GM12878 (cell line): Measurements from ENCODE around the gene KLF8. TPM values are rescaled to one million over a fixed set of nuclear protein-coding genes. Genes with fewer than 3 reads are reported as not detected.

Experiments
- ATAC-seq: fragments of 200-7000 bp; cut with Tn5 transposase; 3 replicates; pipeline ENCODE4 v1.9.1; 2020; ENCODE audit warnings: mild to moderate bottlenecking, moderate library complexity
- BruUV-seq: library from RNA; stranded (reverse); fragments of 400-500 nt; replicated peaks from 2 replicates; lab custom pipeline; 2021; lab: Mats Ljungman, UMichigan
- CTCF ChIA-PET: fragments of 300-600 bp; sonication (Branson Sonifier 250); formaldehyde crosslinking; extraction: SDS; loops from one replicate; lab custom pipeline; 2021; ENCODE audit warnings: inconsistent platforms; lab: Yijun Ruan, JAX
- POLR2A ChIA-PET: fragments of 350-600 bp; formaldehyde crosslinking; extraction: SDS; loops from one replicate; lab custom pipeline; 2021; ENCODE audit warnings: inconsistent platforms; lab: Charles Lee
- RAD21 ChIA-PET: fragments of 300-600 bp; sonication (Branson Sonifier 250); formaldehyde crosslinking; loops from one replicate; lab custom pipeline; 2023; ENCODE audit warnings: antibody characterized with exemption; ENCODE audit not compliant: unreplicated experiment; lab: Charles Lee
- SMC1A ChIA-PET: fragments of 300-600 bp; sonication (Branson Sonifier 250); formaldehyde crosslinking; loops from one replicate; lab custom pipeline; 2023; ENCODE audit not compliant: unreplicated experiment, uncharacterized antibody; lab: Charles Lee
- DNase-seq: peaks from one replicate; pipeline ENCODE4 v3.0.0-alpha.2; 2011; ENCODE audit warnings: low read depth, low spot score
- FAIRE-seq: peaks from 3 replicates; lab custom pipeline; 2011; peaks lifted over from hg19 to GRCh38; lab: Jason Lieb, UNC
- H2AFZ ChIP-seq: 2 replicates; pipeline ENCODE4 v1.6.0; 2011; ENCODE audit warnings: low read depth, low read length, control low read depth; ENCODE audit not compliant: control insufficient read depth
- H3K27ac ChIP-seq: 2 replicates; pipeline ENCODE4 v1.5.1; 2011; ENCODE audit warnings: control low read depth; ENCODE audit not compliant: control insufficient read depth, insufficient read depth
- H3K27me3 ChIP-seq, 2 experiments: replicated peaks in 1 of 2; 2 replicates each; pipeline versions ENCODE4 v1.6.0 to v1.6.1; 2011; ENCODE audit warnings: low read length in 1 of 2; ENCODE audit not compliant: control insufficient read depth in 2 of 2, insufficient read depth in 2 of 2
- H3K36me3 ChIP-seq, 2 experiments: 2 replicates each; pipeline ENCODE4 v1.5.1; 2011; ENCODE audit warnings: low read length in 1 of 2; ENCODE audit not compliant: control insufficient read depth in 2 of 2, insufficient read depth in 2 of 2
- H3K4me1 ChIP-seq: 2 replicates; pipeline ENCODE4 v1.6.1; 2011; ENCODE audit warnings: mild to moderate bottlenecking, low read length, moderate library complexity, mixed read lengths; ENCODE audit not compliant: control insufficient read depth, insufficient read depth
- H3K4me2 ChIP-seq: 2 replicates; pipeline ENCODE4 v1.6.0; 2011; ENCODE audit warnings: control low read depth; ENCODE audit not compliant: control insufficient read depth, insufficient read depth
- H3K4me3 ChIP-seq: fragments of 200-600 bp; sonication (generic); 2 replicates; pipeline ENCODE4 v1.5.1; 2016
- H3K79me2 ChIP-seq: 2 replicates; pipeline ENCODE4 v1.6.0; 2011; ENCODE audit warnings: low read length; ENCODE audit not compliant: control insufficient read depth, insufficient read depth
- H3K9ac ChIP-seq: 2 replicates; pipeline ENCODE4 v1.8.0; 2011; ENCODE audit warnings: low read length, control low read depth, mixed read lengths; ENCODE audit not compliant: control insufficient read depth, insufficient read depth
- H3K9me3 ChIP-seq: replicated peaks from 3 replicates; pipeline ENCODE4 v1.5.1; 2011; ENCODE audit warnings: mild to moderate bottlenecking, low read length; ENCODE audit not compliant: control insufficient read depth, insufficient read depth
- H4K20me1 ChIP-seq: 2 replicates; pipeline ENCODE4 v1.6.0; 2011; ENCODE audit not compliant: control insufficient read depth, insufficient read depth
- RELB ChIP-seq: fragments of 450-650 bp; IDR thresholded peaks from 2 replicates; pipeline ENCODE4 v1.6.1; 2017; ENCODE audit warnings: low read depth, mild to moderate bottlenecking, moderate library complexity
- SRF ChIP-seq, 2 experiments: IDR thresholded peaks; 2 replicates each; pipeline ENCODE4 v1.6.1; 2011; ENCODE audit warnings: low read depth in 2 of 2, low read length in 2 of 2, mild to moderate bottlenecking in 1 of 2, moderate library complexity in 1 of 2
- STAT3 ChIP-seq: IDR thresholded peaks from 2 replicates; pipeline ENCODE4 v1.6.1; 2011; ENCODE audit warnings: low read depth, low read length, improper control_type of control experiment
- ZBTB4 ChIP-seq: fragments of 450-650 bp; formaldehyde crosslinking; IDR thresholded peaks from 2 replicates; pipeline ENCODE4 v1.4.0; 2022; ENCODE audit warnings: mild to moderate bottlenecking, moderate library complexity
- WGBS: methylation state at CpG from one replicate; pipeline ENCODE4 v1.1.6; 2016; ENCODE audit warnings: low lambda C conversion rate; ENCODE audit not compliant: insufficient replicate concordance, insufficient coverage; ENCODE audit errors: missing lambda C conversion rate; 5-methylcytosine and 5-hydroxymethylcytosine counted together
- in situ Hi-C: fragments of 300-500 bp; cut with MboI; formaldehyde crosslinking; loops from 9 replicates; pipeline ENCODE4 v1.14.3; 2018; ENCODE audit warnings: mixed read lengths
- intact Hi-C: fragments of 100-400 bp; cut with micrococcal nuclease; formaldehyde crosslinking; loops from one replicate; pipeline ENCODE4 v1.14.2; 2022; ENCODE audit not compliant: unreplicated experiment
- polyA plus RNA-seq, 11 experiments: library from polyadenylated mRNA; depleted of rRNA in 4 of 11; unstranded in 6 of 11; stranded (reverse) in 5 of 11; fragments of >200 nt; fragmentation: Nextera tagmentation in 4 of 11; fragmentation: Illumina TruSeq in 1 of 11; extraction: Ambion mirVana in 4 of 11; extraction: Trizol in 1 of 11; gene quantifications; 1 replicate in 1 of 11; 2 replicates in 10 of 11; pipeline versions ENCODE4 v1.2.1 to v1.2.3, GENCODE V29; 2011 to 2016; ENCODE audit warnings: inconsistent platforms in 2 of 11, missing spikeins in 2 of 11, low read depth in 1 of 11
- total RNA-seq, 4 experiments: library from RNA; depleted of rRNA in 3 of 4; stranded (reverse); fragments of >200 nt in 3 of 4; fragmentation: Illumina TruSeq in 1 of 4; extraction: Trizol in 1 of 4; gene quantifications; 2 replicates each; pipeline versions ENCODE4 v1.2.1 to v1.2.3, GENCODE V29; 2013 to 2021
- TF ChIP-seq, protein P1 (sequence below): fragments of 450-650 bp; IDR thresholded peaks from 2 replicates; pipeline ENCODE4 v1.6.1; 2017; ENCODE audit warnings: mild to moderate bottlenecking, moderate library complexity
- TF ChIP-seq, protein P2 (sequence below): fragments of 450-650 bp; IDR thresholded peaks from 2 replicates; pipeline ENCODE4 v1.6.1; 2017; ENCODE audit warnings: mild to moderate bottlenecking, moderate library complexity

KLF8 gene
- total and polyA plus RNA-seq, 10 of the 15 experiments (the other 5 are each of a cell fraction or from before 2014, with no cell fraction given) = 0.31 to 27.3 (median 0.99) TPM

GRCh38 chrX:56222473-56223000 is 9.6 kb upstream of the KLF8 start:
- FAIRE-seq (no peak), DNase-seq (no peak), ATAC-seq (no peak)
- ChIA-PET SMC1A (interaction anchor here (3.1 kb wide), 1 partner anchor 25 kb away, joined by 9 read pairs; no protein-coding TSS in a partner anchor), CTCF (interaction anchor here (1.1 to 4.6 kb wide), 4 partner anchors 10 to 26 kb away, joined by 4 to 20 read pairs (median 9); partner anchors contain the start of gene KLF8), RAD21 (no interaction called here), POLR2A (no interaction called here)
- Histone ChIP-seq H3K27me3 (no peaks in the 10 kb centered on the region), H3K9ac (no peak overlapping the region), H2AFZ (no peak overlapping the region), H3K27ac (no peak overlapping the region), H3K79me2 (no peaks in the 10 kb centered on the region), H4K20me1 (no peaks in the 10 kb centered on the region), H3K36me3 (no peaks in the 10 kb centered on the region), H3K4me1 (no peaks in the 10 kb centered on the region), H3K4me3 (no peak overlapping the region), H3K4me2 (no peak overlapping the region), H3K9me3 (no peaks in the 10 kb centered on the region)
- no TSS peak for BruUV-seq
- intact Hi-C loops (no loop called here), in situ Hi-C loops (no loop called here)
- WGBS = 91% methylated on average over 23 of the region's 28 CpGs
- TF ChIP-seq SRF (IDR thresholded peaks at IDR 0.05; ENCODE audit: low read depth in 2 of 2, low read length in 2 of 2) = no peak
- TF ChIP-seq, protein P1, sequence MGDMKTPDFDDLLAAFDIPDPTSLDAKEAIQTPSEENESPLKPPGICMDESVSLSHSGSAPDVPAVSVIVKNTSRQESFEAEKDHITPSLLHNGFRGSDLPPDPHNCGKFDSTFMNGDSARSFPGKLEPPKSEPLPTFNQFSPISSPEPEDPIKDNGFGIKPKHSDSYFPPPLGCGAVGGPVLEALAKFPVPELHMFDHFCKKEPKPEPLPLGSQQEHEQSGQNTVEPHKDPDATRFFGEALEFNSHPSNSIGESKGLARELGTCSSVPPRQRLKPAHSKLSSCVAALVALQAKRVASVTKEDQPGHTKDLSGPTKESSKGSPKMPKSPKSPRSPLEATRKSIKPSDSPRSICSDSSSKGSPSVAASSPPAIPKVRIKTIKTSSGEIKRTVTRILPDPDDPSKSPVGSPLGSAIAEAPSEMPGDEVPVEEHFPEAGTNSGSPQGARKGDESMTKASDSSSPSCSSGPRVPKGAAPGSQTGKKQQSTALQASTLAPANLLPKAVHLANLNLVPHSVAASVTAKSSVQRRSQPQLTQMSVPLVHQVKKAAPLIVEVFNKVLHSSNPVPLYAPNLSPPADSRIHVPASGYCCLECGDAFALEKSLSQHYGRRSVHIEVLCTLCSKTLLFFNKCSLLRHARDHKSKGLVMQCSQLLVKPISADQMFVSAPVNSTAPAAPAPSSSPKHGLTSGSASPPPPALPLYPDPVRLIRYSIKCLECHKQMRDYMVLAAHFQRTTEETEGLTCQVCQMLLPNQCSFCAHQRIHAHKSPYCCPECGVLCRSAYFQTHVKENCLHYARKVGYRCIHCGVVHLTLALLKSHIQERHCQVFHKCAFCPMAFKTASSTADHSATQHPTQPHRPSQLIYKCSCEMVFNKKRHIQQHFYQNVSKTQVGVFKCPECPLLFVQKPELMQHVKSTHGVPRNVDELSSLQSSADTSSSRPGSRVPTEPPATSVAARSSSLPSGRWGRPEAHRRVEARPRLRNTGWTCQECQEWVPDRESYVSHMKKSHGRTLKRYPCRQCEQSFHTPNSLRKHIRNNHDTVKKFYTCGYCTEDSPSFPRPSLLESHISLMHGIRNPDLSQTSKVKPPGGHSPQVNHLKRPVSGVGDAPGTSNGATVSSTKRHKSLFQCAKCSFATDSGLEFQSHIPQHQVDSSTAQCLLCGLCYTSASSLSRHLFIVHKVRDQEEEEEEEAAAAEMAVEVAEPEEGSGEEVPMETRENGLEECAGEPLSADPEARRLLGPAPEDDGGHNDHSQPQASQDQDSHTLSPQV = no peak
- TF ChIP-seq STAT3 = no peak
- no peak for TF ChIP-seq RELB
- no peak for TF ChIP-seq ZBTB4 (CRISPR knock-in tag)
- TF ChIP-seq, protein P2, sequence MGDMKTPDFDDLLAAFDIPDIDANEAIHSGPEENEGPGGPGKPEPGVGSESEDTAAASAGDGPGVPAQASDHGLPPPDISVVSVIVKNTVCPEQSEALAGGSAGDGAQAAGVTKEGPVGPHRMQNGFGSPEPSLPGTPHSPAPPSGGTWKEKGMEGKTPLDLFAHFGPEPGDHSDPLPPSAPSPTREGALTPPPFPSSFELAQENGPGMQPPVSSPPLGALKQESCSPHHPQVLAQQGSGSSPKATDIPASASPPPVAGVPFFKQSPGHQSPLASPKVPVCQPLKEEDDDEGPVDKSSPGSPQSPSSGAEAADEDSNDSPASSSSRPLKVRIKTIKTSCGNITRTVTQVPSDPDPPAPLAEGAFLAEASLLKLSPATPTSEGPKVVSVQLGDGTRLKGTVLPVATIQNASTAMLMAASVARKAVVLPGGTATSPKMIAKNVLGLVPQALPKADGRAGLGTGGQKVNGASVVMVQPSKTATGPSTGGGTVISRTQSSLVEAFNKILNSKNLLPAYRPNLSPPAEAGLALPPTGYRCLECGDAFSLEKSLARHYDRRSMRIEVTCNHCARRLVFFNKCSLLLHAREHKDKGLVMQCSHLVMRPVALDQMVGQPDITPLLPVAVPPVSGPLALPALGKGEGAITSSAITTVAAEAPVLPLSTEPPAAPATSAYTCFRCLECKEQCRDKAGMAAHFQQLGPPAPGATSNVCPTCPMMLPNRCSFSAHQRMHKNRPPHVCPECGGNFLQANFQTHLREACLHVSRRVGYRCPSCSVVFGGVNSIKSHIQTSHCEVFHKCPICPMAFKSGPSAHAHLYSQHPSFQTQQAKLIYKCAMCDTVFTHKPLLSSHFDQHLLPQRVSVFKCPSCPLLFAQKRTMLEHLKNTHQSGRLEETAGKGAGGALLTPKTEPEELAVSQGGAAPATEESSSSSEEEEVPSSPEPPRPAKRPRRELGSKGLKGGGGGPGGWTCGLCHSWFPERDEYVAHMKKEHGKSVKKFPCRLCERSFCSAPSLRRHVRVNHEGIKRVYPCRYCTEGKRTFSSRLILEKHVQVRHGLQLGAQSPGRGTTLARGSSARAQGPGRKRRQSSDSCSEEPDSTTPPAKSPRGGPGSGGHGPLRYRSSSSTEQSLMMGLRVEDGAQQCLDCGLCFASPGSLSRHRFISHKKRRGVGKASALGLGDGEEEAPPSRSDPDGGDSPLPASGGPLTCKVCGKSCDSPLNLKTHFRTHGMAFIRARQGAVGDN = no peak
